ENCODE data around the gene GNL3L. TPM values are rescaled to one million over a fixed set of nuclear protein-coding genes. Genes with fewer than 3 reads are reported as not detected.
"Not testable (repeated sequence)": the region's sequence is repeated elsewhere in the genome, so short reads cannot be mapped to it uniquely, and the experiment has no call there.

GNL3L gene
- total RNA-seq, 2 donors from 2014 or later = 47.6 to 55.3 TPM

- DNase-seq (ENCODE audit: low spot score in 2 of 2) = no peak
- no peak for ATAC-seq
- Mint-ChIP-seq H3K36me3 (peaks cover 10 to 20% of the 10 kb centered on the region in 2 donors), H3K27ac (no peak overlapping the region), H3K9me3 (no peaks in the 10 kb centered on the region)
Measured at GRCh38 chrX:54540289-54540688, 10.3 kb downstream of the GNL3L start.

- not testable (repeated sequence) for DNase-seq (ENCODE audit: low spot score in 2 of 2); ATAC-seq; H3K27ac Mint-ChIP-seq; H3K9me3 Mint-ChIP-seq
- peaks cover 10 to 17% of the 10 kb centered on the region in 2 donors for H3K36me3 Mint-ChIP-seq
Measured at GRCh38 chrX:54542239-54542638, 12.2 kb downstream of the GNL3L start.

GRCh38 chrX:54550821-54551220, 20.8 kb downstream of the GNL3L start:
- ATAC-seq = no peak
- H3K27ac Mint-ChIP-seq = no peak overlapping the region

GRCh38 chrX:54551801-54552200, 21.8 kb downstream of the GNL3L start:
- Mint-ChIP-seq H3K36me3 (peaks cover 23 to 25% of the 10 kb centered on the region in 2 donors), H3K9me3 (no peaks in the 10 kb centered on the region), H3K27ac (peak overlapping the region in 1 of 2 donors; percentile 36)
- ATAC-seq = no peak
- no peak for DNase-seq (ENCODE audit: low spot score in 2 of 2)

More at GRCh38 chrX:54550821-54551220, 20.8 kb downstream of the GNL3L start:
- Mint-ChIP-seq H3K36me3 (peaks cover 22 to 23% of the 10 kb centered on the region in 2 donors), H3K9me3 (no peaks in the 10 kb centered on the region)
- DNase-seq (ENCODE audit: low spot score in 2 of 2) = no peak

GRCh38 chrX:54555006-54555405, 25.0 kb downstream of the GNL3L start:
- DNase-seq (ENCODE audit: low spot score in 2 of 2); H3K27ac Mint-ChIP-seq: not testable (repeated sequence)
- peaks cover 3 to 16% of the 10 kb centered on the region in 2 donors for H3K36me3 Mint-ChIP-seq

GRCh38 chrX:54560411-54560810, 30.4 kb downstream of the GNL3L start:
- no peaks in the 10 kb centered on the region for H3K9me3 Mint-ChIP-seq
- H3K27ac Mint-ChIP-seq = no peak overlapping the region
- no peak for DNase-seq (ENCODE audit: low spot score in 2 of 2)
- no peak for ATAC-seq
- peaks cover 0 to 16% of the 10 kb centered on the region in 2 donors for H3K36me3 Mint-ChIP-seq

More at GRCh38 chrX:54555006-54555405, 25.0 kb downstream of the GNL3L start:
- not testable (repeated sequence) for H3K9me3 Mint-ChIP-seq, ATAC-seq

GRCh38 chrX:54561622-54562021, 31.6 kb downstream of the GNL3L start:
- no peak for DNase-seq (ENCODE audit: low spot score in 2 of 2)
- no peak overlapping the region for H3K27ac Mint-ChIP-seq
- no peak for ATAC-seq
- no peaks in the 10 kb centered on the region for H3K9me3 Mint-ChIP-seq
- peaks cover 0 to 11% of the 10 kb centered on the region in 2 donors for H3K36me3 Mint-ChIP-seq

- H3K27ac Mint-ChIP-seq = no peak overlapping the region
- ATAC-seq (no peak), DNase-seq (ENCODE audit: low spot score in 2 of 2) (no peak)
- peaks cover 5 to 6% of the 10 kb centered on the region in 2 donors for H3K9me3 Mint-ChIP-seq
- H3K36me3 Mint-ChIP-seq = peaks cover 6 to 20% of the 10 kb centered on the region in 2 donors
Measured at GRCh38 chrX:54564936-54565335, 34.9 kb downstream of the GNL3L start.

GRCh38 chrX:54570332-54570731, 40.3 kb downstream of the GNL3L start:
- ATAC-seq (no peak), DNase-seq (ENCODE audit: low spot score in 2 of 2) (no peak)
- Mint-ChIP-seq H3K9me3 (peaks cover 5 to 6% of the 10 kb centered on the region in 2 donors), H3K27ac (no peak overlapping the region), H3K36me3 (peaks cover 6 to 39% of the 10 kb centered on the region in 2 donors)

GRCh38 chrX:54572641-54573040, 42.6 kb downstream of the GNL3L start:
- DNase-seq (ENCODE audit: low spot score in 2 of 2); H3K27ac Mint-ChIP-seq; H3K9me3 Mint-ChIP-seq; ATAC-seq: not testable (repeated sequence)
- H3K36me3 Mint-ChIP-seq = peaks cover 12 to 46% of the 10 kb centered on the region in 2 donors

GRCh38 chrX:54597728-54598127, 67.7 kb downstream of the GNL3L start:
- no peaks in the 10 kb centered on the region for H3K9me3 Mint-ChIP-seq
- no peak for DNase-seq (ENCODE audit: low spot score in 2 of 2)
- no peak for ATAC-seq
- H3K27ac Mint-ChIP-seq = no peak overlapping the region
- H3K36me3 Mint-ChIP-seq = peaks cover 6 to 8% of the 10 kb centered on the region in 2 donors

- Mint-ChIP-seq H3K36me3 (no peaks in the 10 kb centered on the region), H3K27ac (no peak overlapping the region), H3K9me3 (no peaks in the 10 kb centered on the region)
- ATAC-seq (no peak), DNase-seq (ENCODE audit: low spot score in 2 of 2) (no peak)
Measured at GRCh38 chrX:54602563-54602962, 72.5 kb downstream of the GNL3L start.

Other genes starting within 250 kb of the GNL3L start
- gene WNK3, start 172.2 kb upstream of the GNL3L start, total RNA-seq = 1 to 10 TPM in 1 of 2 donors, under 1 TPM in 1; 0.75 to 2.5 TPM
- 10 to 100 TPM; 26.8 to 31.5 TPM for gene TSR2, start 89.8 kb upstream of the GNL3L start, total RNA-seq
- under 1 TPM; 0.27 to 0.31 TPM for gene FGD1, start 34.0 kb upstream of the GNL3L start, total RNA-seq